Hematopoietic multipotent progenitor cell treated with erythropoietin and hydrocortisone succinate and interleukin-3 and kit ligand, for 15 days (in vitro differentiated cells): ENCODE data around the gene VSNL1.

Source experiments
- DNase-seq: peaks from one replicate; pipeline ENCODE4 v3.0.0-alpha.2; 2015; ENCODE audit warnings: low spot score

The VSNL1 gene

GRCh38 chr2:17614174-17614930 lies 73.9 kb downstream of the VSNL1 start:
- DNase-seq = no peak

GRCh38 chr2:17615147-17615546 lies 74.7 kb downstream of the VSNL1 start:
- no peak for DNase-seq

GRCh38 chr2:17615728-17616351 lies 75.3 kb downstream of the VSNL1 start:
- DNase-seq = no peak

GRCh38 chr2:17616405-17616804 lies 75.9 kb downstream of the VSNL1 start:
- DNase-seq = no peak

- DNase-seq = no peak
Observed at GRCh38 chr2:17617516-17617915, 77.0 kb downstream of the VSNL1 start.

- DNase-seq = no peak
Observed at GRCh38 chr2:17617955-17618354, 77.5 kb downstream of the VSNL1 start.

GRCh38 chr2:17620280-17620679 lies 79.8 kb downstream of the VSNL1 start:
- no peak for DNase-seq

GRCh38 chr2:17620841-17621240 lies 80.3 kb downstream of the VSNL1 start:
- DNase-seq = no peak

- DNase-seq = no peak
Observed at GRCh38 chr2:17621781-17622180, 81.3 kb downstream of the VSNL1 start.

GRCh38 chr2:17625446-17625845 lies 85.0 kb downstream of the VSNL1 start:
- no peak for DNase-seq

- DNase-seq = no peak
Observed at GRCh38 chr2:17626986-17627385, 86.5 kb downstream of the VSNL1 start.

- no peak for DNase-seq
Observed at GRCh38 chr2:17627434-17627833, 86.9 kb downstream of the VSNL1 start.

- DNase-seq = no peak
Observed at GRCh38 chr2:17628349-17629261, 88.1 kb downstream of the VSNL1 start.

GRCh38 chr2:17630089-17630488 lies 89.6 kb downstream of the VSNL1 start:
- DNase-seq = no peak

- no peak for DNase-seq
Observed at GRCh38 chr2:17634997-17635396, 94.5 kb downstream of the VSNL1 start.

- no peak for DNase-seq
Observed at GRCh38 chr2:17636257-17636656, 95.8 kb downstream of the VSNL1 start.

GRCh38 chr2:17637131-17637906 lies 96.8 kb downstream of the VSNL1 start:
- no peak for DNase-seq

GRCh38 chr2:17638196-17638743 lies 97.8 kb downstream of the VSNL1 start:
- no peak for DNase-seq

- no peak for DNase-seq
Observed at GRCh38 chr2:17640406-17640805, 99.9 kb downstream of the VSNL1 start.

- DNase-seq = no peak
Observed at GRCh38 chr2:17643031-17643615, 102.6 kb downstream of the VSNL1 start.

- no peak for DNase-seq
Observed at GRCh38 chr2:17644997-17645720, 104.7 kb downstream of the VSNL1 start.
